Measurements from ENCODE around the gene DDX25.
A peak's percentile ranks its signal among the peaks of the same experiment; 100 is the strongest.
"Not testable (repeated sequence)": the region's sequence is repeated elsewhere in the genome, so short reads cannot be mapped to it uniquely, and the experiment has no call there.

Gene DDX25

DNA sequence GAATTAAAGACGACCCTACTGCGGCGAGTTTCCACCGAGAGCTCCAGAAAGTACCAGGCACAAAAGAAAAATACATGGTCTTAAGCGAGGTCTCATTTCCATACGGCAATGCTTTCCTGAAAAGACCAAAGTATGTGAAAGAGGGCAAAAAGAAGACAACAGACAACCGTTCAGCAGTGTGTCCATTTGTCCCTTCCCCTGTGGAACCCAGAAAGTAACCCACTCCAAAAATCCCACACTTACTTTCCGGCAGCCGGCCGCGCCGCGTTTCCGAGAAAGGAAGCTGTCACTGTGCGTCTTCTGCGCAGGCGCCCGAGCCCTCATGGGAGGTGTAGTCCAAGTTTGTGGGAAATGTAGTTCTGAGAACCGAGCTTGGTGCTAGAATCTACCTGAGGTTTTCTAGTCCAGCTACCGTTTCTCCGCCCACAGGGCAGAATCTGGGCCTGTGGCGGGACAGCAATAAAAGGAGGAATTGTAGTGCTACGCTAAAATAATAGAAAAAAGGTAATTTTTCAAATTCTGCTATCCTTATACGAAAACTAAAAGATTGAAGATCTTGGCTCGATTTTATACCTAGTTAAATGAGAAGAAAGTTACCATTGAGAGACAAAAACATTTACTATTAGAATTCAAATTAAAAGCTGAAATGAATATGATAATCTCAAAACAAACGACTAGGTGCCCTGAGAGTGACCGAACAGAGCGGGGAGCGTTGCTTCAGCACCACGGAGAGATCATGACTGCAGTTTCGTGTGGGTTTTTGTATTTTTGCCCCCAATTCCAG, 1.2 kb upstream of the DDX25 start, which contains the start of gene PUS3:
PUS3 (minus strand) TSS at position 280 of the 784 bp plus-strand sequence. CDS start 6,922 bp downstream, outside the sequence.
- Histone ChIP-seq H3K27me3 (ENCODE audit: control insufficient read depth in 1 of 2, insufficient read depth in 2 of 2, low read length in 2 of 2) (peaks cover 17 to 22% of the 10 kb centered on the region in 2 donors), H3K36me3 (ENCODE audit: control insufficient read depth in 1 of 2, insufficient read depth in 2 of 2, low read length in 2 of 2) (peaks cover 0 to 9% of the 10 kb centered on the region in 2 donors), H3K9ac (ENCODE audit: low read depth in 1 of 2, low read length in 2 of 2) (peak within 1 kb of the TSS; percentile 83 to 87), H3K4me1 (ENCODE audit: control insufficient read depth in 1 of 2, insufficient read depth in 2 of 2, low read length in 2 of 2) (peaks cover 9 to 17% of the 10 kb centered on the region in 2 donors), H3K27ac (ENCODE audit: low read depth, low read length) (no peak within 1 kb of the TSS), H3K4me3 (ENCODE audit: low read depth in 1 of 2, low read length in 2 of 2) (peak within 1 kb of the TSS; percentile 90 to 95), H3K9me3 (ENCODE audit: control insufficient read depth in 1 of 2, low read length in 2 of 2) (no peaks in the 10 kb centered on the region)

DNA sequence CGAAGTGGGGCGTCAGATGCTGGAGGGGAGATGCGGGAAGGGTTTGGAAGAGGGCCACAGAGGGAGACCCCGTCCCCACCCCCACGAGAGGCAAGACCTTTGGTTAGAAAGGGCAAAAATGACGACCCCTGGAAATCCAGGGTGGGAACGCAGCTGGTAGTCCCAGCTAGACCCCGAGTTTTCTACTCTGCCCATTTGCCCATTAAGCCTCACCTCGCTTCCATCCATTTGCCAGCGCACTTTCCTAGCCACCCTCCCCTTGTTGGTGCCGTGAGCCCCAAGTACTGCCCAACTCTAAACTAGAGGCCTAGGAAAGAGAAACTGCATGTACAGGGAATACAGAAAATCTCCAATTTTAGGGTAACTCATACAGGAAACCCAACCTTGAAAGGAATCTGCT, 370 bp downstream of the DDX25 start:
- Histone ChIP-seq H3K27me3 (ENCODE audit: control insufficient read depth in 1 of 2, insufficient read depth in 2 of 2, low read length in 2 of 2) (peaks cover 17 to 29% of the 10 kb centered on the region in 2 donors), H3K36me3 (ENCODE audit: control insufficient read depth in 1 of 2, insufficient read depth in 2 of 2, low read length in 2 of 2) (peaks cover 0 to 4% of the 10 kb centered on the region in 2 donors), H3K9ac (ENCODE audit: low read depth in 1 of 2, low read length in 2 of 2) (no peak overlapping the region), H3K4me3 (ENCODE audit: low read depth in 1 of 2, low read length in 2 of 2) (no peak overlapping the region), H3K9me3 (ENCODE audit: control insufficient read depth in 1 of 2, low read length in 2 of 2) (no peaks in the 10 kb centered on the region), H3K4me1 (ENCODE audit: control insufficient read depth in 1 of 2, insufficient read depth in 2 of 2, low read length in 2 of 2) (peaks cover 9 to 17% of the 10 kb centered on the region in 2 donors), H3K27ac (ENCODE audit: low read depth, low read length) (no peak overlapping the region)

DNA sequence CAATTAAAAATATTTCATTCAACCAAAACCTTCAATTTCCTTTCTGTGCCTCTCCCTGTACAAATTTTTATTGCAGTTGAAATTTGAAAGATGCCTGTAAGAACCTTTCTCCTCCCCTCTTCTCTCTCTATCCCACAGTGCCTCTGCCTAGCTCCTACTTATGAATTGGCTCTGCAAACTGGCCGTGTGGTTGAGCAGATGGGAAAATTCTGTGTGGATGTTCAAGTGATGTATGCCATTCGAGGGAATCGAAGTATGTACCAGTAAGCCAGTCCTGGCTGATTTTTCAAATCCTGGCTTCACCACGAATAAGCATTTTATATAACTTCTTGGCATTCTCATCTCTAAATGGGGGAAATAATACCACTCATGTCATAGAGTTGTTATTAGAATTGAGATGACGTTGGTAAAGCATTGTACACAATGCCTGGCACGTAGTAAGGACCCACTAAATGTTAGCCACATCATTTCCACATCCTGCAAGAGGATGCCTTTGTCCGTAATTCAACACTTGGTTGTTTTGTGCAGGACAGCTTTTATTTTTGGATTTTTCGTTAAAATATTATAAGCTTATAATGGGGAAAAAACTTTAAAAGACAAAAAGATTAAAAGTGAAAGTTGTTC, 6.0 kb downstream of the DDX25 start:
- Histone ChIP-seq H3K4me3 (ENCODE audit: low read depth in 1 of 2, low read length in 2 of 2) (no peak overlapping the region), H3K9me3 (ENCODE audit: control insufficient read depth in 1 of 2, low read length in 2 of 2) (no peaks in the 10 kb centered on the region), H3K4me1 (ENCODE audit: control insufficient read depth in 1 of 2, insufficient read depth in 2 of 2, low read length in 2 of 2) (no peaks in the 10 kb centered on the region), H3K27ac (ENCODE audit: low read depth, low read length) (no peak overlapping the region), H3K27me3 (ENCODE audit: control insufficient read depth in 1 of 2, insufficient read depth in 2 of 2, low read length in 2 of 2) (peaks cover 4 to 14% of the 10 kb centered on the region in 2 donors), H3K36me3 (ENCODE audit: control insufficient read depth in 1 of 2, insufficient read depth in 2 of 2, low read length in 2 of 2) (no peaks in the 10 kb centered on the region), H3K9ac (ENCODE audit: low read depth in 1 of 2, low read length in 2 of 2) (no peak overlapping the region)

DNA sequence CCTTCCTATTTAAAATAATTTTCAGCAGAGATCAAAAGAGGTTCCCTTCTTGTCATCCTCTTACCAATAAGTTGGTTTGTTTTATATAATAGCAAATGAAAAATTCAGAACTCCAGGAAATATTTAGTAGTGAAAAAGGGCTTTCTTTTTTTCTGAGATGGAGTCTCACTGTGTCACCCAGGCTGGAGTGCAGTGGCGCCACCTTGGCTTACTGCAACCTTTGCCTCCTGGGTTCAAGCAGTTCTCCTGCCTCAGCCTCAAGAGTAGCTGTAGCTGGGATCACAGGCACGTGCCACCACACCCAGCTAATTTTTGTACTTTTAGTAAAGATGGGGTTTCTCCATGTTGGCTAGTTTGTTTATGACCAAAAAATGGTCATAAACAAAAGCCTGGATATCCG, 10.3 kb downstream of the DDX25 start:
- H3K9me3 ChIP-seq (ENCODE audit: control insufficient read depth in 1 of 2, low read length in 2 of 2); H3K4me1 ChIP-seq (ENCODE audit: control insufficient read depth in 1 of 2, insufficient read depth in 2 of 2, low read length in 2 of 2); H3K27ac ChIP-seq (ENCODE audit: low read depth, low read length); H3K36me3 ChIP-seq (ENCODE audit: control insufficient read depth in 1 of 2, insufficient read depth in 2 of 2, low read length in 2 of 2); H3K27me3 ChIP-seq (ENCODE audit: control insufficient read depth in 1 of 2, insufficient read depth in 2 of 2, low read length in 2 of 2); H3K9ac ChIP-seq (ENCODE audit: low read depth in 1 of 2, low read length in 2 of 2); H3K4me3 ChIP-seq (ENCODE audit: low read depth in 1 of 2, low read length in 2 of 2): not testable (repeated sequence)

DNA sequence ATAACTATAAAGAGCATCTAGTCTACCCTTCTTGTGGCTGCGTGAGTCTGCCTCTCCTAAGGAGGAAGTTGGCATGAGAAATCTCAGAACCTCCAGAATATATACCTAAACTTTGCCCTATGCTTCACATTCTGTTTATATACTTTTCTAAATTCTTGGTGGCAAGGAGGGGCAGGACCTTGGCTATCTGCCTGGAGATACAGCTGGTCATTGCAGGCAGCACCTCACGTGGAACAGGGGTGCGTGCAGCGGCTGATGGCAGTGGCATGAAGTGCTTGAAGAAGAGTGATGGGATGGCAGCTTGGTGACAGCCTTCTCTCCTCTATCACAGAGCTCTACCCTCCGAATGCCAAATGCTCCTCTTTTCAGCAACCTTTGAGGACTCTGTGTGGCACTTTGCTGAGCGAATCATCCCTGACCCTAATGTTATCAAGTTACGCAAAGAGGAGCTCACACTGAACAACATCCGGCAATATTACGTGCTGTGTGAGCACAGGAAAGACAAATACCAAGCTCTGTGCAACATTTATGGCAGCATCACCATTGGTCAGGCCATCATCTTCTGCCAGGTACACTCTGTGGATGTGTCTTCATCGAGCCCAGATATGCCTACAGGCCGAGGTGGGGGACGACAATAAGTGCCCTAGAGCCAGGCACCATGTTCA, 12.5 kb downstream of the DDX25 start:
- Histone ChIP-seq H3K4me1 (ENCODE audit: control insufficient read depth in 1 of 2, insufficient read depth in 2 of 2, low read length in 2 of 2) (peaks cover 6 to 12% of the 10 kb centered on the region in 2 donors), H3K9ac (ENCODE audit: low read depth in 1 of 2, low read length in 2 of 2) (no peak overlapping the region), H3K27me3 (ENCODE audit: control insufficient read depth in 1 of 2, insufficient read depth in 2 of 2, low read length in 2 of 2) (no peaks in the 10 kb centered on the region)

DNA sequence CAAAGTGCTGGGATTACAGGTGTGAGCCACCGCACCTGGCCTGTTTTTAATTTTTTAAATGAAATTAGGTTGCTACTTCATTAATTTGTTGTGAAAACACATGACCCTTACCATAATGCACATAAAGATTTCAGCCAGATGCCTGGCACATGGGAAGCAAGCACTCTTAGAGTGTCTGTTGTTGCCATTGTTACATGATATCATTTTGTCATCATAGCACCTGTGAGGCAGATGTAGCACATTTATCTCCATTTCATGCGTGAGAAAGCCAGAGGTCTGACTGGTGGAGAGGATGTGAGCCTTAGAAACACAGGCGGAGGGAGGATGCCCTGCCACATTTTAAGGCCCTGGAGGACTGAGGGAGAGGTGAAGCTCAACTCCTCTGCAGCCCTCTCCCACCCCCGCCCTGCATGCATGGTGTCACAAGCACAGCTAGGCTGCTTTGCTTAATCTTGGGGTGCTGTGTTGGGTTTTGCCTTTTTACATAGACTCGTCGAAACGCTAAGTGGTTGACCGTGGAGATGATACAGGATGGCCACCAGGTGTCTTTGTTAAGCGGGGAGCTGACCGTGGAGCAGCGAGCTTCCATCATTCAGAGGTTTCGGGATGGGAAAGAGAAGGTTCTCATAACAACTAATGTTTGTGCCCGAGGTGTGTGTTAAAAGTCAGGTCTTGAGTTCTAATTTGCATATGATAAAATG, 14.0 kb downstream of the DDX25 start:
- no peaks in the 10 kb centered on the region for H3K9me3 ChIP-seq (ENCODE audit: control insufficient read depth in 1 of 2, low read length in 2 of 2)
- H3K4me3 ChIP-seq (ENCODE audit: low read depth in 1 of 2, low read length in 2 of 2) = no peak overlapping the region
- no peak overlapping the region for H3K27ac ChIP-seq (ENCODE audit: low read depth, low read length)
- peaks cover 6 to 12% of the 10 kb centered on the region in 2 donors for H3K4me1 ChIP-seq (ENCODE audit: control insufficient read depth in 1 of 2, insufficient read depth in 2 of 2, low read length in 2 of 2)
- H3K9ac ChIP-seq (ENCODE audit: low read depth in 1 of 2, low read length in 2 of 2) = no peak overlapping the region
- no peaks in the 10 kb centered on the region for H3K27me3 ChIP-seq (ENCODE audit: control insufficient read depth in 1 of 2, insufficient read depth in 2 of 2, low read length in 2 of 2)
- no peaks in the 10 kb centered on the region for H3K36me3 ChIP-seq (ENCODE audit: control insufficient read depth in 1 of 2, insufficient read depth in 2 of 2, low read length in 2 of 2)

More for the DNA sequence above, 12.5 kb downstream of the DDX25 start:
- Histone ChIP-seq H3K4me3 (ENCODE audit: low read depth in 1 of 2, low read length in 2 of 2) (no peak overlapping the region), H3K27ac (ENCODE audit: low read depth, low read length) (no peak overlapping the region), H3K9me3 (ENCODE audit: control insufficient read depth in 1 of 2, low read length in 2 of 2) (no peaks in the 10 kb centered on the region), H3K36me3 (ENCODE audit: control insufficient read depth in 1 of 2, insufficient read depth in 2 of 2, low read length in 2 of 2) (no peaks in the 10 kb centered on the region)

DNA sequence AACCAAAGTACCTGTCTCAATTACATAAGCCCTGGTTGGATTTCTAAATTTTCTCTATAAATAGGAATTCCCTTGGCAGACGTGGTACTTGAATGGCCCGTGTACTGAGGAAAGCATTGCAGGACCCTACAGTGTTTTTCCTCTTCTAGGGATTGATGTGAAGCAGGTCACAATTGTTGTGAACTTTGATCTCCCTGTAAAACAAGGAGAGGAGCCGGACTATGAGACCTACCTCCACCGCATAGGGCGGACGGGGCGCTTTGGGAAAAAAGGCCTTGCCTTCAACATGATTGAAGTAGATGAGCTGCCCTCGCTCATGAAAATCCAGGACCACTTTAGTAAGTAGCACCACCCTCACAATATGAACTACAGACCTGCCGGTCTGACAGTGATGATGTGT, 16.7 kb downstream of the DDX25 start:
- Histone ChIP-seq H3K9me3 (ENCODE audit: control insufficient read depth in 1 of 2, low read length in 2 of 2) (no peaks in the 10 kb centered on the region), H3K27me3 (ENCODE audit: control insufficient read depth in 1 of 2, insufficient read depth in 2 of 2, low read length in 2 of 2) (no peaks in the 10 kb centered on the region), H3K4me1 (ENCODE audit: control insufficient read depth in 1 of 2, insufficient read depth in 2 of 2, low read length in 2 of 2) (peaks cover 26% of the 10 kb centered on the region in 2 donors), H3K4me3 (ENCODE audit: low read depth in 1 of 2, low read length in 2 of 2) (no peak overlapping the region), H3K27ac (ENCODE audit: low read depth, low read length) (no peak overlapping the region), H3K36me3 (ENCODE audit: control insufficient read depth in 1 of 2, insufficient read depth in 2 of 2, low read length in 2 of 2) (no peaks in the 10 kb centered on the region), H3K9ac (ENCODE audit: low read depth in 1 of 2, low read length in 2 of 2) (no peak overlapping the region)

DNA sequence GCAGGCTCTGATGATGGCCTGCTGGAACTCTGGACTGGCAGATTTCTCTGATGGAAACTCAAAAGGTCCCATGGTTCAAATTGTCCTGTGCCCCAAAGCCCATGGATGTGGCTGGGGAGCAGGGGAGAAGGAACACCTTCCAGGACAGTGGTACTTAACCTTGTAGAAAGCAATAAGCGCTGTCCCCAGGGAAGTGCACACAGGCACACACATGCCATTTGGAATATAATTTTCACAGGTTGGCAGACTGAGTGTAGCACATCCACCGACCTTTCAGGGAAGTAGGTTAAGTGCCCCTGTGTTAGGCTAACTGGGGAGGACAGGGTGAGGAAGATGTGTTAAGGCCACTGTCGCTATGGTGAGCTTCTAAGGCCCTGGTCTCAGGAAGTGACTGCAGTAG, 17.8 kb downstream of the DDX25 start:
- H3K4me3 ChIP-seq (ENCODE audit: low read depth in 1 of 2, low read length in 2 of 2) = no peak overlapping the region
- no peak overlapping the region for H3K27ac ChIP-seq (ENCODE audit: low read depth, low read length)
- peaks cover 22% of the 10 kb centered on the region in 2 donors for H3K4me1 ChIP-seq (ENCODE audit: control insufficient read depth in 1 of 2, insufficient read depth in 2 of 2, low read length in 2 of 2)
- no peaks in the 10 kb centered on the region for H3K36me3 ChIP-seq (ENCODE audit: control insufficient read depth in 1 of 2, insufficient read depth in 2 of 2, low read length in 2 of 2)
- peaks cover 0 to 3% of the 10 kb centered on the region in 2 donors for H3K27me3 ChIP-seq (ENCODE audit: control insufficient read depth in 1 of 2, insufficient read depth in 2 of 2, low read length in 2 of 2)
- H3K9ac ChIP-seq (ENCODE audit: low read depth in 1 of 2, low read length in 2 of 2) = no peak overlapping the region
- H3K9me3 ChIP-seq (ENCODE audit: control insufficient read depth in 1 of 2, low read length in 2 of 2) = no peaks in the 10 kb centered on the region

DNA sequence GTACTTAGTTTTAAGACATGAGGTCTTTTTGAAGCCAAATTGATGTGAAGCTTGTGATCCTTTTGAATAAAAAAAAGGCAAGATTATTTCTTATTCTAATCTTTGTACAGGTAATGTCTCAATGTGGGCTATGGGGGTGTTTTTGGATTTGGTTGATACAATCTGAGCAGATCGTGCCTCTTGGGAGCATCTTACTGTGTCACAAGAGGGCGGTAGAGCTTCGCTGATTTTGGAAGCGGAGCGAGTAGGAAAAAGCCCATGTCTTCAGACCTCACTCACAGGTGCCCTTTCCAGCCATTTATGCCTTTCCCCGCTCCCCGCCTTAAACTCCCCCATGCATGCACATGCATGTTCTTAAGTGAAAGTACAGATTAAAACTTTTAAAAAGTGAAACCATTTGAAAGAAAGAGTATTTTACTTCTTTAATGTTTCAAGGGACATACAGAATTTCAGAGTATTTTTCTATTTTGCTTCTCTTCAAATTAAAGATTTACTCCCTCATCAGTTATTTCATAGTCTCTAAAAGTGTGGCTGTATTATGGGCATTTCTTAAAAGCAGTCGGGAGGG, 18.8 kb downstream of the DDX25 start:
- Histone ChIP-seq H3K27me3 (ENCODE audit: control insufficient read depth in 1 of 2, insufficient read depth in 2 of 2, low read length in 2 of 2) (peaks cover 0 to 3% of the 10 kb centered on the region in 2 donors), H3K36me3 (ENCODE audit: control insufficient read depth in 1 of 2, insufficient read depth in 2 of 2, low read length in 2 of 2) (no peaks in the 10 kb centered on the region), H3K9me3 (ENCODE audit: control insufficient read depth in 1 of 2, low read length in 2 of 2) (no peaks in the 10 kb centered on the region), H3K4me1 (ENCODE audit: control insufficient read depth in 1 of 2, insufficient read depth in 2 of 2, low read length in 2 of 2) (peaks cover 17 to 22% of the 10 kb centered on the region in 2 donors), H3K27ac (ENCODE audit: low read depth, low read length) (no peak overlapping the region), H3K9ac (ENCODE audit: low read depth in 1 of 2, low read length in 2 of 2) (no peak overlapping the region), H3K4me3 (ENCODE audit: low read depth in 1 of 2, low read length in 2 of 2) (no peak overlapping the region)

Data from duodenal mucosa (tissue), 2 donors.